Keratinocyte (primary cell): Measurements from ENCODE around the gene EPAS1. TPM values are rescaled to one million over a fixed set of nuclear protein-coding genes. Genes with fewer than 3 reads are reported as not detected.

Experiments used
- DNase-seq: peaks from one replicate; pipeline ENCODE4 v3.0.0-alpha.2; 2011; ENCODE audit warnings: low read depth, missing footprints, low spot score
- FAIRE-seq: peaks from 2 replicates; lab custom pipeline; 2011; peaks lifted over from hg19 to GRCh38; lab: Jason Lieb, UNC
- H2AFZ ChIP-seq: 2 replicates; pipeline ENCODE4 v1.6.0; 2012; ENCODE audit warnings: low read length, control low read depth, inconsistent platforms; ENCODE audit not compliant: control insufficient read depth
- H3K27ac ChIP-seq: 2 replicates; pipeline ENCODE4 v1.5.1; 2011; ENCODE audit warnings: low read length; ENCODE audit not compliant: control insufficient read depth, insufficient read depth
- H3K27me3 ChIP-seq: 3 replicates; pipeline ENCODE4 v1.6.0; 2011; ENCODE audit warnings: low read length; ENCODE audit not compliant: control insufficient read depth, insufficient read depth; ENCODE audit errors: extremely low read depth
- H3K36me3 ChIP-seq, 2 experiments: 2 replicates in 1 of 2; 3 replicates in 1 of 2; pipeline ENCODE4 v1.5.1; 2011; ENCODE audit warnings: low read length in 2 of 2, mild to moderate bottlenecking in 1 of 2; ENCODE audit not compliant: control insufficient read depth in 2 of 2, insufficient read depth in 2 of 2; ENCODE audit errors: extremely low read depth in 1 of 2
- H3K4me1 ChIP-seq: 3 replicates; pipeline ENCODE4 v1.5.1; 2011; ENCODE audit warnings: low read length; ENCODE audit not compliant: control insufficient read depth, insufficient read depth; ENCODE audit errors: extremely low read depth
- H3K4me2 ChIP-seq: 3 replicates; pipeline ENCODE4 v1.6.0; 2011; ENCODE audit warnings: low read depth, low read length; ENCODE audit not compliant: control insufficient read depth, insufficient read depth; ENCODE audit errors: extremely low read depth
- H3K4me3 ChIP-seq, 3 experiments: fragments of 200-600 bp in 1 of 3; sonication (generic) in 1 of 3; 2 replicates in 2 of 3; 3 replicates in 1 of 3; pipeline ENCODE4 v1.5.1; 2011 to 2016; ENCODE audit warnings: low read length in 3 of 3, mild to moderate bottlenecking in 3 of 3, control low read depth in 2 of 3, inconsistent platforms in 1 of 3, low read depth in 1 of 3, mixed read lengths in 1 of 3, mixed run types in 1 of 3, moderate library complexity in 1 of 3; ENCODE audit not compliant: control insufficient read depth in 2 of 3, insufficient read depth in 2 of 3; ENCODE audit errors: extremely low read depth in 1 of 3
- H3K79me2 ChIP-seq: 2 replicates; pipeline ENCODE4 v1.6.0; 2012; ENCODE audit warnings: low read length; ENCODE audit not compliant: control insufficient read depth, insufficient read depth
- H3K9ac ChIP-seq: 3 replicates; pipeline ENCODE4 v1.6.0; 2011; ENCODE audit warnings: low read length; ENCODE audit not compliant: control insufficient read depth, insufficient read depth; ENCODE audit errors: extremely low read depth
- H3K9me1 ChIP-seq: 3 replicates; pipeline ENCODE4 v1.6.0; 2011; ENCODE audit warnings: low read length; ENCODE audit not compliant: control insufficient read depth, insufficient read depth; ENCODE audit errors: extremely low read depth
- H3K9me3 ChIP-seq: 2 replicates; pipeline ENCODE4 v1.5.1; 2012; ENCODE audit warnings: low read depth, low read length; ENCODE audit not compliant: control insufficient read depth
- H4K20me1 ChIP-seq: 3 replicates; pipeline ENCODE4 v1.6.0; 2011; ENCODE audit warnings: low read length; ENCODE audit not compliant: control insufficient read depth, insufficient read depth; ENCODE audit errors: extremely low read depth
- EZH2 ChIP-seq: IDR thresholded peaks from one replicate; pipeline ENCODE4 v1.6.1; 2012; ENCODE audit warnings: inconsistent platforms, mild to moderate bottlenecking, low read length, moderate library complexity
- dilution Hi-C: fragments of 300-500 bp; cut with MboI; formaldehyde crosslinking; loops from one replicate; pipeline ENCODE4 v1.7.0; 2020; ENCODE audit warnings: low sequenced_read_pairs; ENCODE audit not compliant: extremely low pct_ligation_motif_present
- polyA plus RNA-seq, 5 experiments: library from polyadenylated mRNA; depleted of rRNA in 3 of 5; stranded (reverse) in 3 of 5; stranded (forward) in 1 of 5; unstranded in 1 of 5; fragments of >200 nt; gene quantifications; 1 replicate in 1 of 5; 2 replicates in 3 of 5; 3 replicates in 1 of 5; pipeline versions ENCODE4 v1.2.1 to v1.2.3, GENCODE V29; 2011 to 2012; ENCODE audit warnings: missing spikeins in 2 of 5, low read depth in 1 of 5, low replicate concordance in 1 of 5
- TF ChIP-seq, protein P1 (sequence below), 3 experiments: IDR thresholded peaks in 1 of 3; conservative IDR thresholded peaks in 1 of 3; optimal IDR thresholded peaks in 1 of 3; 2 replicates in 2 of 3; 3 replicates in 1 of 3; pipeline versions ENCODE3 to v1.5.1; 2011; ENCODE audit warnings: low read length in 3 of 3, mild to moderate bottlenecking in 3 of 3, moderate library complexity in 2 of 3, control low read depth in 1 of 3, inconsistent platforms in 1 of 3; ENCODE audit not compliant: insufficient read depth in 2 of 3; ENCODE audit errors: extremely low read depth in 1 of 3

Gene EPAS1
- polyA plus RNA-seq, 1 donor (not counting 4 experiments of a cell fraction or from before 2014, with no cell fraction given), result 96.7 TPM

DNA sequence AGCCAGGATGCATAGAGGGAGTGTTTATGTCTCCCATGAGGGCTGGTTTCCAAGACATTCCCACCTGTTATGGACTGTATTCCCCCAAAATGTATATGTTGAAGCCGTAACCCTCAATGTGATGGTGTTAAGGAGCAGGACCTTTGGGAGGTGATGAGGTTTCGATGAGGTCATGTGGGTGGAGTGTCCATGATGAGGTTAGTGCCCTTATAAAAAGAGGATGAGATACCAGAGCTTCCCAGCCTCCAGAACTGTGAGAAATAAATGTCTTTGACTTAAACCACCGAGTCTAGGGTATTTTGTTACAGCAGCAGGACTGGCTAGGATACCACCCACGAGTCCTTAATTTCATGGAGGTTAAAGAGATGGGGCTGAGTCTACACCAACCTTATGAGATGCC lies 22.6 kb upstream of the EPAS1 start:
- no peak overlapping the region for H3K4me3 ChIP-seq
- no peak overlapping the region for H3K27ac ChIP-seq
- no peaks in the 10 kb centered on the region for H4K20me1 ChIP-seq
- H3K9me3 ChIP-seq, result no peaks in the 10 kb centered on the region
- no peak overlapping the region for H3K9ac ChIP-seq
- dilution Hi-C loops, result no loop called here
- no peak for DNase-seq
- H3K79me2 ChIP-seq, result no peaks in the 10 kb centered on the region
- H3K36me3 ChIP-seq, result no peaks in the 10 kb centered on the region
- TF ChIP-seq, protein P1, sequence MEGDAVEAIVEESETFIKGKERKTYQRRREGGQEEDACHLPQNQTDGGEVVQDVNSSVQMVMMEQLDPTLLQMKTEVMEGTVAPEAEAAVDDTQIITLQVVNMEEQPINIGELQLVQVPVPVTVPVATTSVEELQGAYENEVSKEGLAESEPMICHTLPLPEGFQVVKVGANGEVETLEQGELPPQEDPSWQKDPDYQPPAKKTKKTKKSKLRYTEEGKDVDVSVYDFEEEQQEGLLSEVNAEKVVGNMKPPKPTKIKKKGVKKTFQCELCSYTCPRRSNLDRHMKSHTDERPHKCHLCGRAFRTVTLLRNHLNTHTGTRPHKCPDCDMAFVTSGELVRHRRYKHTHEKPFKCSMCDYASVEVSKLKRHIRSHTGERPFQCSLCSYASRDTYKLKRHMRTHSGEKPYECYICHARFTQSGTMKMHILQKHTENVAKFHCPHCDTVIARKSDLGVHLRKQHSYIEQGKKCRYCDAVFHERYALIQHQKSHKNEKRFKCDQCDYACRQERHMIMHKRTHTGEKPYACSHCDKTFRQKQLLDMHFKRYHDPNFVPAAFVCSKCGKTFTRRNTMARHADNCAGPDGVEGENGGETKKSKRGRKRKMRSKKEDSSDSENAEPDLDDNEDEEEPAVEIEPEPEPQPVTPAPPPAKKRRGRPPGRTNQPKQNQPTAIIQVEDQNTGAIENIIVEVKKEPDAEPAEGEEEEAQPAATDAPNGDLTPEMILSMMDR (optimal IDR thresholded peaks at IDR 0.05 in 1 of 3, IDR thresholded peaks at IDR 0.05 in 1 of 3, conservative IDR thresholded peaks at IDR 0.05 in 1 of 3; ENCODE audit: extremely low read depth in 1 of 3, insufficient read depth in 2 of 3, low read length in 3 of 3), result no peak
- TF ChIP-seq EZH2, result no peak
- no peak overlapping the region for H2AFZ ChIP-seq
- no peaks in the 10 kb centered on the region for H3K9me1 ChIP-seq
- FAIRE-seq, result no peak
- peaks cover 9% of the 10 kb centered on the region for H3K4me1 ChIP-seq
- no peak overlapping the region for H3K4me2 ChIP-seq
- H3K27me3 ChIP-seq, result no peaks in the 10 kb centered on the region

DNA sequence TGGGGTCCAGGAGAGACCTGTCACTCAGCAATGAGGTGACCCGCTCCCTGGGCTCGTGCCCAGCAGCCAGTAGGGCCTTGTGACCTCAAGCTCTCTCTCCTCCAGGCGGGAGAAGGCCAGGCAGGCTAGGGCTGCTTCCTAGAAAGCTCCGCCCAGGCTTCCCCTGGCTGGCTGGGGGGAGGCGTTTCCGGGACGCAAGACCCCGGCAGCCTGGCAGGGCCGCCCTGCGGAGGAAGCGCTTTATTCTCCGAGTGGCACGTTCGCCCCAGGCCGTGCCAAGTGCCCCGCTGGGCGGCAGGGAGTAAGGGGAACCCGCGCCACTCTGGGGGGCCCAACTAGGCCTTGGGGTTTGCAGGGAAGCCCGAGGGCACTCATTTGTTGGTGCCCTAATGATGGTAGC lies 21.2 kb upstream of the EPAS1 start:
- Histone ChIP-seq H3K27ac (no peak overlapping the region), H3K9me1 (no peaks in the 10 kb centered on the region), H3K9me3 (no peaks in the 10 kb centered on the region), H4K20me1 (no peaks in the 10 kb centered on the region), H3K4me3 (no peak overlapping the region), H3K27me3 (no peaks in the 10 kb centered on the region), H2AFZ (no peak overlapping the region), H3K9ac (no peak overlapping the region), H3K36me3 (no peaks in the 10 kb centered on the region), H3K4me1 (peaks cover 9% of the 10 kb centered on the region), H3K79me2 (no peaks in the 10 kb centered on the region), H3K4me2 (no peak overlapping the region)
- TF ChIP-seq EZH2, result no peak
- TF ChIP-seq, protein P1 (optimal IDR thresholded peaks at IDR 0.05 in 1 of 3, IDR thresholded peaks at IDR 0.05 in 1 of 3, conservative IDR thresholded peaks at IDR 0.05 in 1 of 3; ENCODE audit: extremely low read depth in 1 of 3, insufficient read depth in 2 of 3, low read length in 3 of 3), result no peak
- dilution Hi-C loops, result no loop called here
- DNase-seq, result no peak
- FAIRE-seq, result no peak
